Adrenal gland (tissue), 12 donors: Measurements from ENCODE around the gene KDSR. TPM values are rescaled to one million over a fixed set of nuclear protein-coding genes. Genes with fewer than 3 reads are reported as not detected.

ENCODE experiments used
- DNase-seq, 7 donors: peaks; one replicate each; pipeline ENCODE4 v3.0.0-alpha.2; 2019 to 2020
- H3K27ac ChIP-seq, 5 donors: fragments of 200-600 bp; sonication (generic) in 4 of 5; 1 replicate in 3 of 5; 2 replicates in 2 of 5; pipeline versions ENCODE4 v1.5.1 to v1.8.0; 2016 to 2020; ENCODE audit warnings: mild to moderate bottlenecking in 1 of 5
- H3K27me3 ChIP-seq: fragments of 200-600 bp; 2 replicates; pipeline ENCODE4 v1.8.0; 2021
- H3K36me3 ChIP-seq, 2 donors: fragments of 200-600 bp; replicated peaks in 1 of 2; 1 replicate in 1 of 2; 2 replicates in 1 of 2; pipeline versions ENCODE4 v1.5.1 to v1.8.0; 2018 to 2022
- H3K4me1 ChIP-seq, 2 donors: fragments of 200-600 bp; replicated peaks in 1 of 2; 1 replicate in 1 of 2; 2 replicates in 1 of 2; pipeline versions ENCODE4 v1.5.1 to v1.8.0; 2018 to 2021
- H3K4me3 ChIP-seq, 4 donors: fragments of 200-600 bp; sonication (generic) in 3 of 4; one replicate each; pipeline ENCODE4 v1.5.1; 2016 to 2018
- H3K9me3 ChIP-seq, 3 donors: fragments of 200-600 bp; sonication (generic) in 1 of 3; replicated peaks in 1 of 3; 1 replicate in 2 of 3; 2 replicates in 1 of 3; pipeline versions ENCODE4 v1.5.1 to v1.8.0; 2016 to 2021
- POLR2A ChIP-seq, 2 donors: fragments of 450-650 bp; IDR thresholded peaks; one replicate each; pipeline ENCODE4 v1.6.1; 2017; ENCODE audit warnings: antibody characterized with exemption in 2 of 2, mild to moderate bottlenecking in 2 of 2, moderate library complexity in 1 of 2
- WGBS, 4 donors: extraction: QIAGEN DNeasy Blood & Tissue Kit in 2 of 4; methylation state at CpG; one replicate each; pipeline versions ENCODE4 v1.1.5 to v1.1.7; 2013 to 2017; 5-methylcytosine and 5-hydroxymethylcytosine counted together
- intact Hi-C, 2 donors: fragments of 100-400 bp; cut with DNase I; formaldehyde crosslinking; loops; one replicate each; pipeline versions ENCODE4 v1.14.1 to v1.15.0; 2022 to 2023
- polyA plus RNA-seq, 3 donors: library from polyadenylated mRNA; stranded (reverse); fragments of 200-250 nt in 2 of 3; fragments of 350-450 nt in 1 of 3; fragmentation: Illumina TruSeq in 1 of 3; extraction: RNeasy Lipid Tissue Mini Kit (QIAGEN cat#74804) in 1 of 3; gene quantifications; one replicate each; pipeline ENCODE4 v1.2.3, GENCODE V29; 2013 to 2014
- total RNA-seq, 9 donors: library from RNA; depleted of rRNA in 4 of 9; stranded (reverse); fragments of >200 nt in 4 of 9; fragments of 120-200 nt in 1 of 9; fragmentation: NEBNext Ultra II Directional in 1 of 9; extraction: Animal tissue kit (Norgen Biotek cat#: 25700) in 1 of 9; gene quantifications; one replicate each; pipeline versions ENCODE4 v1.1.0 to v1.2.4, GENCODE V29; 2013 to 2023
- TF ChIP-seq, protein P1 (sequence below), 6 experiments: fragments of 450-650 bp in 4 of 6; fragments of 200-600 bp in 2 of 6; sonication (generic) in 1 of 6; IDR thresholded peaks; 1 replicate in 5 of 6; 2 replicates in 1 of 6; pipeline versions ENCODE4 v1.5.1 to v1.8.0; 2016 to 2021; ENCODE audit warnings: antibody characterized with exemption in 6 of 6, mild to moderate bottlenecking in 2 of 6, moderate library complexity in 1 of 6
- donor health status: healthy with polysubstance abuse.
- donor health status: Bipolar disorder and iron deficiency.
- donor health status: DM: yes; HTN: yes; CAD: no.
- donor health status: DM: no; HTN: no; CAD: no.
- donor health status: DM: no; HTN: no; CAD: no.
- donor health status: DM: yes; HTN: yes; CAD: no.

KDSR gene
- total and polyA plus RNA-seq, 12 donors = 8.2 to 102 (median 50.4) TPM

DNA sequence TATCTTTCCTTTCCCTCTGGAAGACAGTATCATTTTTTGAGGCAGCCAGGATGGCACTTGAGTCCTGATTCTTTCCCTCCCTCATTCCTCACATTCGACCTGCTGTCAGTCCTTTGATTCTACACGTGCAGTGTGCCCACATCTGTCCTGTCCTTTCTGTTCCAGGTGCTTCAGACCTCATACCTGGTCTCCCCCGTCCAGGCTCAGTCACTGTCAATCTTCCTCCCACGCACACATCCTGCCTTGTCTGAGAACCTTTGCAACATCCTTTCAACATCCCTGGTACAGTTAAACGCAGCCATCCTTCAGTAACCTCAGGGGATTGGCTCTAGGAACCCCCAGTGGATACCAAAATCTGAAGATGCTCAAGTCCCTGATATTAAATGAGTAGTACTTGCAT is 57.6 kb downstream of the KDSR start:
- Histone ChIP-seq H3K4me3 (no peak overlapping the region), H3K27ac (no peak overlapping the region), H3K36me3 (no peaks in the 10 kb centered on the region), H3K27me3 (no peaks in the 10 kb centered on the region), H3K4me1 (peaks cover 0 to 11% of the 10 kb centered on the region in 2 donors), H3K9me3 (no peaks in the 10 kb centered on the region)
- WGBS, 4 donors = 85 to 91% (median 89%) methylated on average over 5 of the region's 5 CpGs
- no peak for TF ChIP-seq POLR2A (IDR thresholded peaks at IDR 0.05)
- TF ChIP-seq, protein P1, sequence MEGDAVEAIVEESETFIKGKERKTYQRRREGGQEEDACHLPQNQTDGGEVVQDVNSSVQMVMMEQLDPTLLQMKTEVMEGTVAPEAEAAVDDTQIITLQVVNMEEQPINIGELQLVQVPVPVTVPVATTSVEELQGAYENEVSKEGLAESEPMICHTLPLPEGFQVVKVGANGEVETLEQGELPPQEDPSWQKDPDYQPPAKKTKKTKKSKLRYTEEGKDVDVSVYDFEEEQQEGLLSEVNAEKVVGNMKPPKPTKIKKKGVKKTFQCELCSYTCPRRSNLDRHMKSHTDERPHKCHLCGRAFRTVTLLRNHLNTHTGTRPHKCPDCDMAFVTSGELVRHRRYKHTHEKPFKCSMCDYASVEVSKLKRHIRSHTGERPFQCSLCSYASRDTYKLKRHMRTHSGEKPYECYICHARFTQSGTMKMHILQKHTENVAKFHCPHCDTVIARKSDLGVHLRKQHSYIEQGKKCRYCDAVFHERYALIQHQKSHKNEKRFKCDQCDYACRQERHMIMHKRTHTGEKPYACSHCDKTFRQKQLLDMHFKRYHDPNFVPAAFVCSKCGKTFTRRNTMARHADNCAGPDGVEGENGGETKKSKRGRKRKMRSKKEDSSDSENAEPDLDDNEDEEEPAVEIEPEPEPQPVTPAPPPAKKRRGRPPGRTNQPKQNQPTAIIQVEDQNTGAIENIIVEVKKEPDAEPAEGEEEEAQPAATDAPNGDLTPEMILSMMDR (IDR thresholded peaks at IDR 0.05) = no peak
- DNase-seq = no peak
- intact Hi-C loops = loop anchor here in 1 of 2 donors (10.0 kb wide), 1 partner anchor 65 kb away; no protein-coding TSS in a partner anchor

DNA sequence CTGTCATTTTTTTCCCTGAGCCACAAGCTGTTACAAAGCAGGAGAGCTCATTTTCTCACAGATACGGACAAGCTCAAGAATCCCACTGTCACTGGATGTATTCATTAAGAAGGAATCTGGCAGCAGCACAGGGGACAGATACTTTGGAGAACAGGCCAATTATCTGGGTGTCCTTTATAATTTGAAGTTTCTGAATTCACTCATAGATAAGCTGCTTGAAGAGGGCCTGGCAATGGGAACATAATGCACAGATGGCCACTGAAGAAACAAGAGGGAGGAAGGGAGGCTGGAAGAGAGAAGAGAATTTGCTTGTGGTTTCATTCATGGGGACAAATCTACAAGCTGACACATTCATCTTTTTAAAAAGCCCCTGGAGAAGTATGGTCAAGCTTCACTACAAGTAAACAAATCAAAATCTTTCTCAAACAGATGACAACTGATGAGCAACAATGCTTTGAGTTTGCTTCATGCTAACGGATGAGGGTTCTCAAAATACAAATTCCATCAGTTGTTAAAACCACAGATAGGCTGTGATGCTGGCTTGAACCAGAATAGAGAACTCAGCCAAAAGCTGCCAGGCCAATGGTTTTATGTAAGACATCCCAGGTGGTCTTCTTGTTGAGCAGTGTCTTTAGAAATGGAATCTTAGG is 59.3 kb downstream of the KDSR start:
- no peak for DNase-seq
- H3K27me3 ChIP-seq = no peaks in the 10 kb centered on the region
- peak overlapping the region in 1 of 5 donors; percentile 20 for H3K27ac ChIP-seq
- TF ChIP-seq POLR2A (IDR thresholded peaks at IDR 0.05) = no peak
- TF ChIP-seq, protein P1 (IDR thresholded peaks at IDR 0.05) = no peak
- H3K36me3 ChIP-seq = no peaks in the 10 kb centered on the region
- peaks cover 0 to 16% of the 10 kb centered on the region in 2 donors for H3K4me1 ChIP-seq
- H3K9me3 ChIP-seq = no peaks in the 10 kb centered on the region
- 53 to 75% (median 75%) methylated on average over 2 of the region's 2 CpGs for WGBS, 4 donors
- intact Hi-C loops = loop anchor here in 1 of 2 donors (10.0 kb wide), 1 partner anchor 63 kb away; no protein-coding TSS in a partner anchor
- H3K4me3 ChIP-seq = no peak overlapping the region

DNA sequence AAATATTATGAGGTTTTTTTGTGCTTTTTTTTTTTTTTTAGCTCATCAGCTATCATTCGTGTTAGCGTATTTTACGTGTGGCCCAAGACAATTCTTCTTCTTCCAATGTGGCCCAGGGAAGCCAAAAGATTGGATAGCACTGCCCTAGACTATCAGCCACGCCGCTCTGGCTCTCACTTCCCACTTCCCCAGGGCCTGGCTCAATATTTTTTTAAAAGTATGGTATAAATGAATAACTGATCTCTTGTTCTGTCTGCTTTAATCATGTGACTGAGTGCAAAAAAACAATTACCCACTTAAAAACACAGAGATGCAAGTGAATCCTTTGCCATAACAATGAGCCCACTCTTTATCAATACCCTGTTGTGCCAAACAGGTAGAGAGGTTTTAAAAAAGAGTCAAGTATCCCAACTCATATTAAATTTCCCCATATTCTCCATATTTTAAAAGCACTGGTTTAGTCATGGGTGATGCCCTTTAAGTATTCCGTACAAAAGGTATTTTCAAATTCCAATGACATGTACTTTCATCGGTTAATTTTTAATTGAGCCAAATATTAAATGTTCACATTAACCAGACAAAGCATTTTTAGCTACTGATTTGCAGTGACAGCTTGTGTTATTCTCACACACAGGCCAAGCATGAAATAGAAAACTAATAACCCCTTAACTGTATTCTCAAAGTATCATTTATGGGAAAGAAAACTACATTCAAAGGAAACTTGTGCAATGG is 60.0 kb downstream of the KDSR start:
- DNase-seq = no peak
- Histone ChIP-seq H3K27ac (peak overlapping the region in 2 of 5 donors; percentile 10 to 20), H3K27me3 (no peaks in the 10 kb centered on the region), H3K9me3 (no peaks in the 10 kb centered on the region), H3K4me1 (peaks cover 0 to 16% of the 10 kb centered on the region in 2 donors), H3K36me3 (no peaks in the 10 kb centered on the region), H3K4me3 (no peak overlapping the region)
- intact Hi-C loops = loop anchor here in 1 of 2 donors (10.0 kb wide), 1 partner anchor 62 kb away; no protein-coding TSS in a partner anchor
- TF ChIP-seq, protein P1 (IDR thresholded peaks at IDR 0.05) = no peak
- TF ChIP-seq POLR2A (IDR thresholded peaks at IDR 0.05) = no peak
- 81 to 88% (median 84%) methylated on average over 7 of the region's 7 CpGs for WGBS, 4 donors

DNA sequence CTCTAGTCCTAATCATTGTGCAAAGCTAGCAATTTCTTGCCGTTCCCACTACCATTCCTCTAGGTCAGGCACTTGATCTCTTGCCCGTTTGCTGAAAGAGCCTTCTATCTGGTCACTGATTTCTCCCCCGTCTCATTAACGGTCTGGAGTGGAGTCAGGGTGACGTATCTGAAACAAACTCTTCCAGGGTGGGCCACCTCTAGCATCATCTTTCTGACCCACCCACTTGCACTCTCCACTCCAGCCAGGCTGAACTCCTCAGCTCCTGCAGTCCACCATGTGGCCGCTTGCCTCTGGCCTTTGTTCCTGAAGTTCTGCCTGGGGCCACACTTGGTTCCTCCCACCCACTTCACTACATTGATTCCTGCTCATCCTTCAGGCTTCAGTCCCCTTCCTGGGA is 60.8 kb downstream of the KDSR start:
- no peaks in the 10 kb centered on the region for H3K9me3 ChIP-seq
- no peak overlapping the region for H3K27ac ChIP-seq
- WGBS, 4 donors = 81 to 91% (median 86%) methylated on average over 6 of the region's 6 CpGs
- intact Hi-C loops = loop anchor here in 1 of 2 donors (10.0 kb wide), 1 partner anchor 61 kb away; no protein-coding TSS in a partner anchor
- H3K36me3 ChIP-seq = no peaks in the 10 kb centered on the region
- peaks cover 0 to 16% of the 10 kb centered on the region in 2 donors for H3K4me1 ChIP-seq
- no peak for TF ChIP-seq POLR2A (IDR thresholded peaks at IDR 0.05)
- TF ChIP-seq, protein P1 (IDR thresholded peaks at IDR 0.05) = no peak
- H3K27me3 ChIP-seq = no peaks in the 10 kb centered on the region
- H3K4me3 ChIP-seq = no peak overlapping the region
- no peak for DNase-seq
